Skeletal muscle satellite cell (primary cell): ENCODE data around the gene RAB8B.

Experiments
- H3K27me3 ChIP-seq: 2 replicates; pipeline ENCODE4 v1.7.0; 2013; ENCODE audit warnings: low read length; ENCODE audit not compliant: control insufficient read depth, insufficient read depth
- H3K36me3 ChIP-seq: 2 replicates; pipeline ENCODE4 v1.7.0; 2013; ENCODE audit warnings: mild to moderate bottlenecking, control low read depth, low read length; ENCODE audit not compliant: insufficient read depth
- H3K4me1 ChIP-seq: 2 replicates; pipeline ENCODE4 v1.7.0; 2013; ENCODE audit warnings: low read length; ENCODE audit not compliant: control insufficient read depth, insufficient read depth
- H3K4me2 ChIP-seq: 2 replicates; pipeline ENCODE4 v1.7.0; 2013; ENCODE audit warnings: mild to moderate bottlenecking, low read length
- H3K4me3 ChIP-seq: 2 replicates; pipeline ENCODE4 v1.7.0; 2013; ENCODE audit warnings: low read length
- H3K9ac ChIP-seq: 2 replicates; pipeline ENCODE4 v1.7.0; 2013; ENCODE audit warnings: mild to moderate bottlenecking, low read depth, low read length, moderate library complexity
- H3K9me3 ChIP-seq: replicated peaks from 2 replicates; pipeline ENCODE4 v1.7.0; 2013; ENCODE audit warnings: mild to moderate bottlenecking, control low read depth, low read length

The RAB8B gene

GRCh38 chr15:63244399-63244798 lies 55.0 kb downstream of the RAB8B start:
- Histone ChIP-seq H3K9ac (peak overlapping the region; percentile 60), H3K4me3 (no peak overlapping the region)

GRCh38 chr15:63244976-63245645 lies 55.7 kb downstream of the RAB8B start:
- H3K27me3 ChIP-seq: no peaks in the 10 kb centered on the region
- peaks cover 7% of the 10 kb centered on the region for H3K36me3 ChIP-seq
- peak overlapping the region; percentile 47 for H3K4me2 ChIP-seq
- peaks cover 42% of the 10 kb centered on the region for H3K4me1 ChIP-seq
- no peaks in the 10 kb centered on the region for H3K9me3 ChIP-seq
- H3K4me3 ChIP-seq: no peak overlapping the region
- H3K9ac ChIP-seq: peak overlapping the region; percentile 60

More at GRCh38 chr15:63244399-63244798, 55.0 kb downstream of the RAB8B start:
- Histone ChIP-seq H3K27me3 (no peaks in the 10 kb centered on the region), H3K36me3 (peaks cover 7% of the 10 kb centered on the region), H3K4me2 (peak overlapping the region; percentile 47), H3K9me3 (no peaks in the 10 kb centered on the region), H3K4me1 (peaks cover 41% of the 10 kb centered on the region)

GRCh38 chr15:63246691-63247469 lies 57.5 kb downstream of the RAB8B start:
- H3K36me3 ChIP-seq: peaks cover 7% of the 10 kb centered on the region
- H3K4me1 ChIP-seq: peaks cover 56% of the 10 kb centered on the region
- H3K9ac ChIP-seq: peak overlapping the region; percentile 5
- H3K9me3 ChIP-seq: no peaks in the 10 kb centered on the region
- H3K4me2 ChIP-seq: peak overlapping the region; percentile 10
- no peak overlapping the region for H3K4me3 ChIP-seq
- no peaks in the 10 kb centered on the region for H3K27me3 ChIP-seq

GRCh38 chr15:63250312-63250965 lies 61.0 kb downstream of the RAB8B start:
- Histone ChIP-seq H3K9ac (peak overlapping the region; percentile 69), H3K4me2 (peak overlapping the region; percentile 47), H3K27me3 (no peaks in the 10 kb centered on the region), H3K36me3 (peaks cover 12% of the 10 kb centered on the region), H3K9me3 (no peaks in the 10 kb centered on the region), H3K4me3 (peak overlapping the region; percentile 20), H3K4me1 (peaks cover 43% of the 10 kb centered on the region)

GRCh38 chr15:63251701-63252100 lies 62.3 kb downstream of the RAB8B start:
- Histone ChIP-seq H3K9ac (peak overlapping the region; percentile 69), H3K27me3 (no peaks in the 10 kb centered on the region), H3K4me2 (no peak overlapping the region), H3K4me1 (peaks cover 50% of the 10 kb centered on the region), H3K9me3 (no peaks in the 10 kb centered on the region), H3K36me3 (peaks cover 5% of the 10 kb centered on the region), H3K4me3 (no peak overlapping the region)

GRCh38 chr15:63252292-63252691 lies 62.9 kb downstream of the RAB8B start:
- no peak overlapping the region for H3K4me3 ChIP-seq
- no peak overlapping the region for H3K4me2 ChIP-seq
- peaks cover 5% of the 10 kb centered on the region for H3K36me3 ChIP-seq
- no peaks in the 10 kb centered on the region for H3K27me3 ChIP-seq
- no peak overlapping the region for H3K9ac ChIP-seq
- H3K4me1 ChIP-seq: peaks cover 51% of the 10 kb centered on the region
- H3K9me3 ChIP-seq: no peaks in the 10 kb centered on the region

GRCh38 chr15:63254991-63255390 lies 65.6 kb downstream of the RAB8B start:
- Histone ChIP-seq H3K4me2 (no peak overlapping the region), H3K9ac (no peak overlapping the region), H3K4me1 (peaks cover 37% of the 10 kb centered on the region), H3K27me3 (no peaks in the 10 kb centered on the region), H3K36me3 (peaks cover 16% of the 10 kb centered on the region), H3K4me3 (no peak overlapping the region), H3K9me3 (no peaks in the 10 kb centered on the region)

GRCh38 chr15:63255489-63255990 lies 66.1 kb downstream of the RAB8B start:
- no peaks in the 10 kb centered on the region for H3K9me3 ChIP-seq
- H3K27me3 ChIP-seq: no peaks in the 10 kb centered on the region
- H3K4me1 ChIP-seq: peaks cover 36% of the 10 kb centered on the region
- H3K36me3 ChIP-seq: peaks cover 21% of the 10 kb centered on the region
- H3K4me3 ChIP-seq: no peak overlapping the region
- H3K4me2 ChIP-seq: no peak overlapping the region
- H3K9ac ChIP-seq: no peak overlapping the region

- Histone ChIP-seq H3K27me3 (no peaks in the 10 kb centered on the region), H3K36me3 (peaks cover 27% of the 10 kb centered on the region), H3K4me2 (peak overlapping the region; percentile 56), H3K4me1 (peaks cover 25% of the 10 kb centered on the region), H3K9ac (peak overlapping the region; percentile 59), H3K4me3 (no peak overlapping the region), H3K9me3 (no peaks in the 10 kb centered on the region)
Measured at GRCh38 chr15:63256433-63257274, 67.2 kb downstream of the RAB8B start.

- Histone ChIP-seq H3K27me3 (no peaks in the 10 kb centered on the region), H3K4me1 (peaks cover 19% of the 10 kb centered on the region), H3K4me2 (no peak overlapping the region), H3K4me3 (no peak overlapping the region), H3K9ac (no peak overlapping the region), H3K9me3 (no peaks in the 10 kb centered on the region), H3K36me3 (peaks cover 30% of the 10 kb centered on the region)
Measured at GRCh38 chr15:63258658-63259057, 69.3 kb downstream of the RAB8B start.

GRCh38 chr15:63260791-63261190 lies 71.4 kb downstream of the RAB8B start:
- Histone ChIP-seq H3K27me3 (no peaks in the 10 kb centered on the region), H3K4me2 (no peak overlapping the region), H3K9ac (no peak overlapping the region), H3K4me1 (peaks cover 24% of the 10 kb centered on the region), H3K4me3 (no peak overlapping the region), H3K36me3 (peaks cover 36% of the 10 kb centered on the region), H3K9me3 (no peaks in the 10 kb centered on the region)
